Transverse colon (tissue), 4 donors: Measurements from ENCODE around the gene STAM2.

Source experiments
- CTCF ChIP-seq, 5 experiments: fragments of 200-600 bp in 3 of 5; fragments of 450-650 bp in 2 of 5; sonication (generic) in 3 of 5; IDR thresholded peaks; 1 replicate in 2 of 5; 2 replicates in 3 of 5; pipeline ENCODE4 v1.5.1; 2016 to 2017; ENCODE audit warnings: antibody characterized with exemption in 5 of 5, inconsistent platforms in 3 of 5, mild to moderate bottlenecking in 2 of 5, moderate library complexity in 1 of 5
- EP300 ChIP-seq: sonication (generic); formaldehyde crosslinking; IDR thresholded peaks from one replicate; pipeline ENCODE4 v1.6.1; 2017; ENCODE audit warnings: antibody characterized with exemption, low read depth
- POLR2A ChIP-seq: fragments of 450-650 bp; IDR thresholded peaks from one replicate; pipeline ENCODE4 v1.6.1; 2016; ENCODE audit warnings: antibody characterized with exemption, mild to moderate bottlenecking, moderate library complexity
- POLR2AphosphoS5 ChIP-seq, 3 donors: sonication (generic); formaldehyde crosslinking; IDR thresholded peaks; one replicate each; pipeline ENCODE4 v1.6.1; 2016; ENCODE audit warnings: antibody characterized with exemption in 3 of 3

- TF ChIP-seq CTCF (IDR thresholded peaks at IDR 0.05) (no peak), EP300 (no peak), POLR2A (no peak), POLR2AphosphoS5 (IDR thresholded peaks at IDR 0.05) (no peak)
Observed at GRCh38 chr2:152071092-152071491, 104.5 kb downstream of the STAM2 start.
